HG03460 (cell line): ENCODE measurements around the gene FXYD5.
"Not testable (repeated sequence)": the region's sequence is repeated elsewhere in the genome, so short reads cannot be mapped to it uniquely, and the experiment has no call there.

Experiments used
- ATAC-seq: cut with Tn5 transposase; IDR thresholded peaks from one replicate; pipeline ENCODE4 v1.9.1; 2021; ENCODE audit not compliant: unreplicated experiment

The FXYD5 gene

GRCh38 chr19:35177377-35178274 lies 23.1 kb downstream of the FXYD5 start:
- ATAC-seq, result no peak

DNA sequence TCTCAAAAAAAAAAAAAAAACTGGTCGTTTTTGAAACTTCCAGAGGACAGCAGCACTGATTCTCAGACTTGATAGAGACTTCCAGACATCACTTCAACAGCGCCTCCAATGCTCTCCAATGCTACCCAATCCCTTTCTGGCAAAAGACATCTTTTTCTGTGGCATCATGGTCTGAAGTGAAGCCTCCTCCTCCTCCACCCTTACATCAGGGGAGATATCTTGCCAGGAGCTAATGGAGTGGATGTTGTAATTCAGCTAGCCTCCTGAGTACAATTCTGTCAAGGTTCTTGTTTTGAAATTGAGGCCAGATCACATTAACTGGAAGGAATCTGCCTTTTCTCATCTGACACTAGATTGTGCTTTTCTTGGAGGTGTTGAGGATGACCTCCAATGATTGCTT lies 24.2 kb downstream of the FXYD5 start:
- ATAC-seq, result no peak

DNA sequence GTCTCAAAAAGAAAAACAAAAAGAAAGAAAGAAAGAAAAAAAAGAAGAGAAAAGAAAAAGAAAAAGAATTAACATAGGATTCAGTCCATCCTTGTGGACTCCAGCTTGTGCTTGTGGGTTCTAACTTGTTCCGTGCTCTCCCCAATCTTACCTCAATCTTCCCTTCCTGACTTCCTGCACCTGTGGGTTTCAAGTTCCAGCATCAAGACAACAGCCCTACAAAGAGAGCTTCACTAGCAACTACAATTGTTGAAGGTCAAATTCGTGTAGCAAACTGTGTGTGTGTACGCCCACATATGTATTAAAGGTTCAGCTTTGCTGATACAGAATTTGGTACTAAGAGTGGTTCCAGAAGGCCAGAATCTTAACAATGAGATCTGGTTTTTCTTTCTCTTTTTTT lies 25.3 kb downstream of the FXYD5 start:
- ATAC-seq, result no peak

DNA sequence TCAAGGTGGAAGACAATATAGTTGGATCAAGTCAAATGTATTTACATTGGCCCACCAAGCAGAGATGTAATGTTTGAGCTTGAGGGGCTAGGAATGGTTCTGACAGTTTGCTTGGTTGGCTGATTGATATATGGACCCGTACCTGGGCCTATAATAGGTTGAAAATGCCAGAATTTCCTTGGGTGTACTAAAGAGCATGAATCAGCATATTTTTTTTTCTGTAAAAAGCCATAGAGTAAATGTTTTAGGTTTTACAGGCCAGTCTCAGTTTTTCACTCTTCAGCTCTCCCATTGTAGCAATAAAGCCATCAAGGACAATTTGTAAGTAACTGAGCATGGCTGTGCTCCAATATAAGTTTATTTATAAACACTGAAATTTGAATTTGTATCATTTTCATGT lies 26.9 kb downstream of the FXYD5 start:
- ATAC-seq, result no peak

DNA sequence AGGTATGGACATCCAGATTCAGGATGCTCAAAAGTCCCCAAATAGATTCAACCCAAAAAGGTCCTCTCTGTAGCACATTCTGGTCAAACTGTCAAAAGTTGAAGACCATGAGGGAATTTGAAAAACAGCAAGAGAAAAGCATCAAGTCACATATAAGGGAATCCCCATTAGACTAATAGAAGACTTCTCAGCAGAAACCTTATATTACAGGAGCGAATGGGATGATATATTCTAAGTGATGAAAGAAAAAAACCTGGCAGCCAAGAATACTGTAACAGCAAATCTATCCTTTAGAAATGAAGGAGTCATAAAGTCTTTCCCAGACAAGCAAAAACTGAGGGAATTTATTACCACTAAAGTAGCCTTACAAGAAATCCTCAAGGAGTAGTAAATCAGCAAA lies 29.7 kb downstream of the FXYD5 start:
- no peak for ATAC-seq

DNA sequence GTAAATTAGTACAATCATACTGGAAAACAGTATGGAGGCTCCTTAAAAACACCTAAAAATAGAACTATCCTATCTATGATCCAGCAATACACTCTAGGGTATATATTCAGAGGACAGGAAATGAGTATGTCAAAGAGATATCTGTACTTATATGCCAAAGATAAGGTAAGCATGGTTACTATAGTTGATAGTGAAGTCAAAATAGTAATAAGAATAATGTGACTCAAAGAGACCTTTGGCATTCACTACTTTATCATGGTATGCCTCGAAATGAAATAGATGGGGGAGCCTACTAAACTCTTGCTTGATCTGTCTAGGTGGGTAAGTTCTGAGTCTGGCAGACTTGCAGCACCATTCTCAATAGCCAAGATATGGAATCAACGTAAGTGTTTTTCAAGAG lies 30.3 kb downstream of the FXYD5 start:
- no peak for ATAC-seq

- ATAC-seq, result no peak
Measured at GRCh38 chr19:35194012-35194984, 39.8 kb downstream of the FXYD5 start.

- no peak for ATAC-seq
Measured at GRCh38 chr19:35195830-35196229, 41.3 kb downstream of the FXYD5 start.

DNA sequence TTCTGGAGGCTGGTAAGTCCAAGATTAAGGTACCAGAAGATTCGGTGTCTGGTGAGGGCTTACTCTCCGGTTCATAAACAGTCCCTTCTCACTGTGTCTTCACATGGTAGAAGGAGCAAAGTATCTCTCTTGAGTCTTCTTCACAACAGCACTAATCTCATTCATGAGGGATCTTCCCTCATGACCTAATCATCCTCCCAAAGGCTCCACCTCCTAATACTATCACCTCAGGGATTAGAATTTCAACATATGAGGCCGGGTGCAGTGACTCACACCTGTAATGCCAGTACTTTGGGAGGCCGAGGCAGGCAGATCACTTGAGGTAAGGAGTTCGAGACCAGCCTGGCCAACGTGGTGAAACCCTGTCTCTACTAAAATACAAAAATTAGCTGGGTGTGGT lies 42.3 kb downstream of the FXYD5 start:
- not testable (repeated sequence) for ATAC-seq

GRCh38 chr19:35199481-35199880 lies 44.9 kb downstream of the FXYD5 start:
- no peak for ATAC-seq

- no peak for ATAC-seq
Measured at GRCh38 chr19:35202722-35203688, 48.5 kb downstream of the FXYD5 start.

DNA sequence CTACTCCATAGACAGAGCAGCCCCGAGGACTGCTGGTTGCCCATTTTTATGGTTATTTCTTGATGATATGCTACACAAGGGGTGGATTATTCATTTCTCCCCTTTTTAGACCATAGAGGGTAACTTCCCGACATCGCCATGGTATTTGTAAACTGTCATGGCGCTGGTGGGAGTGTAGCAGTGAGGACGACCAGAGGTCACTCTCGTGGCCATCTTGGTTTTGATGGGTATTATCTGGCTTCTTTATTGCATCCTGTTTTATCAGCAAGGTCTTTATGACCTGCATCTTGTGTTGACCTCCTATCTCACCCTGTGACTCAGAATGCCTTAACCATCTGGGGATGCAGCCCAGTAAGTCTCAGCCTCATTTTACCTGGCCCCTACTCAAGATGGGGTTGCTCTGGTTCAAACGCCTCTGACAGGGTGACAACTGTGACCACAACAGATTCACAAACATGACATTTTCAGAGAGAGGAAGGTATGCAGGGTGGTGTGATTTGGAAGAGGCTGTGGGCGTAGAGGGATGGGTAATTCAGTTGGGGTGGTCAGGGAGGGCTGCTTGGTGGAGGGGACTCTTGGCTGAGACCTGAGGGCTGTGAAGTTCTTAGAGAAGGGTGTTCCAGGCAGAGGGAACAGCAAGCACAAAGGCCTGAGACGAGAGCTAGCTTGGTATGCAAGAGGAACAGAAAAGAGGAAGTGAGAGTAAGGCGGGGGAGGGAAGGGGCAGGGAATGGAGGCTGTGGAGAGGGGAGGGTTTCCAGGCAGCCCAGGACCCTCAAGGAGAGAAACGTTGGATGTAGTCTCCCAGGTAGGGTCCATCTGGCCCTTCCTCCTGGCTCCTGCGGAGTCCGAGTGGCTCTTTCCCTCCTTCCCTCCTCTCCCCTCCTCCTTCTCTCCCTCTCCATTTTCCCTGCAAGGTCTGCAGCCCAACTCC lies 50.5 kb downstream of the FXYD5 start:
- ATAC-seq, result peak; percentile 64

DNA sequence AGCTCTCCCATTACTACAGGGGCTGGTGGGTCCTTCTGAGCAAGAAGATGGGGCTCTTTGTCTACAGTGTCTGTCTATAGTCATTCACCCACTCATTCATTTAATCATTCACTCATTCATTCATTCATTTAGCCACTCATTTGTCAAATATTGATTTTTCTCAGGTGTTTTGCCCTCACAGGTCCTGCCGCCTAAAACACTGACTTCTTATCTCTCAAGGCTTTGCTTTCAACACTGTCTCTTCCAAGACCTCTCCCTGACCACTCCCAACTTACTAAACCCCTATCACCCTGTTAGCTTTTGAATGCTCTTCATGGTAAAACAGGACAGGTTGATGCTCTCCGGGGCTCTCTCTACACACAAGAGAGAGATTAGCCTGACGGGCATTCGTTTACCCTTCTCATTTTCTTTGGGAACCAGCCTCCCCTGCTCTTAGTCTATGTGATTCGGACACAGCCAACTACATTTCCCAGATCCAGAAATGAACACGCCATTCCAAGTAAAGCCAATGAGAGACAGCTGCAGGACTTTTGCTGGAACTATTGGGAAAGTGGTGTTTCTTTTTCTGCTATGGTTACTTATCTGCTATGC lies 51.3 kb downstream of the FXYD5 start:
- peak; percentile 24 for ATAC-seq

GRCh38 chr19:35206379-35206778 lies 51.8 kb downstream of the FXYD5 start:
- no peak for ATAC-seq

- ATAC-seq, result no peak
Measured at GRCh38 chr19:35206855-35207254, 52.3 kb downstream of the FXYD5 start.

DNA sequence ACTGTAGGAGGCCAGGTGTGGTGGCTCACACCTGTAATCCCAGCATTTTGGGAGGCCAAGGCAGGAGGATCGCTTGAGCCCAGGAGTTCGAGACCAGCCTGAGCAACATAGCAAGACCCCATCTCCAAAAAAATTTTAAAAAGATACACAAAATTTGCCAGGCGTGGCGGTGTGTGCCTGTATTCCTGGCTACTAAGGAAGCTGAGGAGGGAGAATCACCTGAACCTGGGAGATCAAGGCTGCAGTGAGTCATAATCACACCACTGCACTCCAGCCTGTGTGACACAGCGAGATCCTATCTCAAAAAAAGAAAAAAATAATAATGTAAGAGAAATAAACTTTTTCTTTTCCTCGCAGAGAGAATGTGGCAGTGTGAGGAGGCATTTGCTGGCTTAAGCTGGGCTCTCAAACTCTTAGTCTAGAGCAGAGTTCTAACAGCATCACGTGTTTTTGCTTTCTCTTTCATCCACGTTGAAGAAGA lies 52.9 kb downstream of the FXYD5 start:
- ATAC-seq, result no peak

DNA sequence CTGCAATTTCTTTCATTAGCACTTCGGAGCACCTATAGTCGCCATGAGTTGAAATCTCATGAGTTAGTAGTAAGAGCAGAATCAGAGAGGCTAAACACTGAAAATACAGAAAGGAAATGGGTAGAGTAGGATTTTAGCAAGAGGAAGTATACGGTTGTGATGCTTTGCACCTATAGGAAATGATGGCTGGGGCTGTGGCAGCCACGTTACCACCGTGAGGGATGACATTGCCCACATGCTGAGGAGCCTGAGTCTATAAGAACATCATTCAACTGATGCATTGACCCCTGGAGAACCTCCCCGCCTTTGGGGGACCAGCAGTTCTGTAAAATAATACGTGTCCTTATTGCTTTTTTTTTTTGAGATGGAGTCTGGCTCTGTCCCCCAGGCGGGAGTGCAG lies 53.6 kb downstream of the FXYD5 start:
- ATAC-seq, result no peak

GRCh38 chr19:35209646-35210045 lies 55.1 kb downstream of the FXYD5 start:
- no peak for ATAC-seq
